NB4 (cell line): ENCODE data around the gene NTM.

ENCODE experiments used
- DNase-seq: peaks from one replicate; pipeline ENCODE4 v3.0.0; 2010; ENCODE audit warnings: low read depth
- H3K4me3 ChIP-seq: one replicate; pipeline ENCODE4 v1.5.1; 2011; ENCODE audit warnings: mild to moderate bottlenecking, low read depth, low read length, moderate library complexity
- MYC ChIP-seq: IDR thresholded peaks from 2 replicates; pipeline ENCODE4 v1.6.1; 2011; ENCODE audit warnings: low read depth, low read length
- POLR2A ChIP-seq: IDR thresholded peaks from 2 replicates; pipeline ENCODE4 v1.6.1; 2011; ENCODE audit warnings: mild to moderate bottlenecking; ENCODE audit not compliant: insufficient read length; ENCODE audit errors: extremely low read depth
- TF ChIP-seq, protein P1 (sequence below): IDR thresholded peaks from 2 replicates; pipeline ENCODE4 v1.6.1; 2011; ENCODE audit warnings: low read depth, low read length
- TF ChIP-seq, protein P2 (sequence below): IDR thresholded peaks from one replicate; pipeline ENCODE4 v1.5.1; 2012; ENCODE audit warnings: low read depth, low read length

NTM gene

DNA sequence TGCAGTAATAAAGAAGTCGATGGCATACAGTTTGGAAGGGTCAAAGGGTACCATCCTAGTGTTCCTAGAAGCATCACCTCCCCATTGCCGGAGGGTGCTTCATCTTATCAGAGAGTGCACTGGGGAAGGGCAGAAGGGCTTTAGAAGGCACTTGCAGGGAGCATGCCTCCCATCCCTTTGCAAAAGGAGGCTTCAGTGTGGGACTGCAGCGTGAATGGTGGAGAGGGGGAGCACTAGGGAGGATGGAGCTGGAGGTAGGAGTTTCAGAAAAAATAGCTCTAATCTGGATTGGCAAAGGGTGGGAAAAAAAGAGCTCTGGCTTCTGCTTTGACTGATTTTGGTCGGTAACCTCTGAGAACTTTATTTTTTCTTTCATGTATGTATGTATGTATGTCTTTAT lies 5.0 kb downstream of the NTM start:
- H3K4me3 ChIP-seq = no peak overlapping the region
- TF ChIP-seq MYC = no peak
- TF ChIP-seq, protein P1, sequence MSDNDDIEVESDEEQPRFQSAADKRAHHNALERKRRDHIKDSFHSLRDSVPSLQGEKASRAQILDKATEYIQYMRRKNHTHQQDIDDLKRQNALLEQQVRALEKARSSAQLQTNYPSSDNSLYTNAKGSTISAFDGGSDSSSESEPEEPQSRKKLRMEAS = no peak
- TF ChIP-seq, protein P2, sequence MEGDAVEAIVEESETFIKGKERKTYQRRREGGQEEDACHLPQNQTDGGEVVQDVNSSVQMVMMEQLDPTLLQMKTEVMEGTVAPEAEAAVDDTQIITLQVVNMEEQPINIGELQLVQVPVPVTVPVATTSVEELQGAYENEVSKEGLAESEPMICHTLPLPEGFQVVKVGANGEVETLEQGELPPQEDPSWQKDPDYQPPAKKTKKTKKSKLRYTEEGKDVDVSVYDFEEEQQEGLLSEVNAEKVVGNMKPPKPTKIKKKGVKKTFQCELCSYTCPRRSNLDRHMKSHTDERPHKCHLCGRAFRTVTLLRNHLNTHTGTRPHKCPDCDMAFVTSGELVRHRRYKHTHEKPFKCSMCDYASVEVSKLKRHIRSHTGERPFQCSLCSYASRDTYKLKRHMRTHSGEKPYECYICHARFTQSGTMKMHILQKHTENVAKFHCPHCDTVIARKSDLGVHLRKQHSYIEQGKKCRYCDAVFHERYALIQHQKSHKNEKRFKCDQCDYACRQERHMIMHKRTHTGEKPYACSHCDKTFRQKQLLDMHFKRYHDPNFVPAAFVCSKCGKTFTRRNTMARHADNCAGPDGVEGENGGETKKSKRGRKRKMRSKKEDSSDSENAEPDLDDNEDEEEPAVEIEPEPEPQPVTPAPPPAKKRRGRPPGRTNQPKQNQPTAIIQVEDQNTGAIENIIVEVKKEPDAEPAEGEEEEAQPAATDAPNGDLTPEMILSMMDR = no peak
- TF ChIP-seq POLR2A = no peak
- no peak for DNase-seq

DNA sequence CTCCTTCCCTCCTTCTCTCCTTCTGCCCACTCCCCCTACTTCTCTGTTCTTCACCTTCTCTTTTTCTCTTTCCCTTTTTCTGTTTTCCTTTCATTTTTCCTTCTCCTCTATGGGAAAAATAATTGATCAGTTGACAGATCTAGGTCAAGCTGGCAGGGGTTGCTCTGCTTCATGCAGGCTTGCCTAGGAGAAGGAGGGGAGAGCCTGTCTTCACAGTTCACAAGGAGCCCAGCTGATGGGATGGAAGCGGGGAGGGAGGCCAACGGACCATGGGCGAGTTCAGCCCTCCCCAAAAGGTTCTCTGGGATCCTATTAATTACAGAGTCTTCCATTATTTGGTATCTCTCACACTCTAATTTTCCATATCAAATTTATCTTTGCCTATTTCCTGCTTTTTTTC lies 5.5 kb downstream of the NTM start:
- DNase-seq = no peak
- H3K4me3 ChIP-seq = no peak overlapping the region
- TF ChIP-seq POLR2A (no peak), MYC (no peak)
- TF ChIP-seq, protein P1 = no peak
- TF ChIP-seq, protein P2 = no peak

DNA sequence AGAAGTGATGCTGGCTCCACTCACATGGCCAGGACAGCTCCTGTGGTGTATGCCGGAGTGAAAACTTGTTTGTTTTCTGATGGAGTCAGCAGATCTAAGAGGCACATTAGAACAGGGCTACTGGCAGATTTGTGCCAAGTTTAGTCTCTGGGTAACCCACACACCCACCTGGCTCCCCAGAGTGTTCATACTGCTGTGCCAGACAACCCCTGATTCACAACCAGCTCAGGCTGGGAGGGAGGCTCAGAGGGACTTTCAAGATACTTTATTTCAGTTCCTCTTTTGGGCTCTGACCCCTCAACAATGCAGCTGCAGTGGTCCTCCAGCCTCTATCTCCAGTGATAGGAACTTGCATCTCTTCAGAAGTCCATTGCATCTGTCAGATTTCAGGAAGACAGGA lies 8.5 kb downstream of the NTM start:
- no peak overlapping the region for H3K4me3 ChIP-seq
- no peak for DNase-seq

DNA sequence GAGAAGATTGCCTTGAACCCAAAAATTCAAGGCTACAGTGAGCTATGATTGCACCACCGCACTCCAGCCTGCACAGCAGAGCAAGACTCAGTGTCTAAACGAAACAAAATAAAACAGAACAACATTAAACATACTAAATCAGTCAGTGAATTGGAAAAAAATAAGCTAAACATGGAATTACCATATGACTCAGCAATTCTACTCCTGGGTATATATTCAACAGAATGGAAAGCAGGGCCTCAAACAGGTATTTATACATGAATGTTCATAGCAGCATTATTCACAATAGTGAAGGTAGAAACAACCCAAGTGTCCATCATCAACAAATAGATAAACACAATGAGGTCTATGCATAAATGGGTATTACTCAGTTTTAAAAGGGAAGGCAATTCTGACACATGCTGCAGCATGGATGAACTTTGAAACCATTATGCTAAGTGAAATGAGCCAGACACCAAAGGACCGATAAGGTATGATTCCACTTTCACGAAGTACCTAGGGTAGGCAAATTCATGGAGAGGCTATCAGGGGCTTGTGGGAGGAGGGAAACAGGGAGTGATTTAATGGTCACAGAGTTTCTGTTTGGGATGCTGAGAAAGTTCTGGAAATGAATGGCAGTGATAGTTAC lies 15.5 kb downstream of the NTM start:
- no peak for DNase-seq
- no peak overlapping the region for H3K4me3 ChIP-seq
- no peak for TF ChIP-seq POLR2A

More for the DNA sequence above, 8.5 kb downstream of the NTM start:
- no peak for TF ChIP-seq MYC
- TF ChIP-seq POLR2A = no peak
- TF ChIP-seq, protein P1 = no peak
- TF ChIP-seq, protein P2 = no peak

DNA sequence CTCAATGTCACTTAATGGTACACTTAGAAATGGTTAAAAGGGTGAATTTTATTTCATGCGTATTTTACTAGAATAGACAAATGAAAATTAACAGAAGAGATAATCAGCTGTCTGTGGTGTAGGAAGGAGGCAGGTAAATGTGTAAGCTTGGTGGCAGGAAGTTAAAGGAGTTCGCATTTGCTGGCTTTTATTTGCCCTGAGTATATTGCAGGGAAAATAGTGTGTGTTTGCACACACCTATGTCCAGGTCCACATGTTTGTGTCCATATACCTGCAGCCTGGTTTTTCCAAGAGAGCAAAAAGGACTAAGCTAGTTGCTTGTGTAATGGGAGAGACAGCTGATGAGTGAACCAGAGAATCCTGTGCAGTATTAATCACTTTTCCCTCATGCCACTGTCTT lies 16.0 kb downstream of the NTM start:
- TF ChIP-seq, protein P2 = no peak
- TF ChIP-seq POLR2A (no peak), MYC (no peak)
- TF ChIP-seq, protein P1 = no peak
- no peak for DNase-seq
- no peak overlapping the region for H3K4me3 ChIP-seq

DNA sequence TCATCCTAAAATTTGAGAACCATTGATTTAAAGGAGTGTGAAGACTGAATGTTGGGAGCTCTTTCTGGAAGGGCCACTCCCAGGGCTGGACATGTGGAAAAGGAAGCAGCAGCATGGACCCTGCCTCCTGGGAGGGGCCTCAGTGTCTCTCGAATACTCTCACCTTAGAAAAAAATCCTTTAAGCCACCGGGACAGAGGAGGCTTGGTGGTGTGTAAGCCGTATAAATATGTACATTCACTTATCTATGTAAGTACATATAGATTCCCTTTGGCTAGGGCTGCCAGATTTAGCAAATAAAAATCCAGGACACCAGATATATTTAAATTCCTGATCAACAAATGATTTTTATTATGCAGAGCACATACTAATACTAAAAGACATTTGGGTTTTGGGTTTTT lies 17.6 kb downstream of the NTM start:
- DNase-seq = no peak
- H3K4me3 ChIP-seq = no peak overlapping the region
- TF ChIP-seq, protein P2 = no peak
- TF ChIP-seq POLR2A = no peak
- TF ChIP-seq MYC = no peak
- TF ChIP-seq, protein P1 = no peak
